ENCODE measurements around the gene TMEM134.
"Not testable (repeated sequence)": the region's sequence is repeated elsewhere in the genome, so short reads cannot be mapped to it uniquely, and the experiment has no call there.

TMEM134 gene

GRCh38 chr11:67486481-67487195 lies 17.6 kb upstream of the TMEM134 start:
- no peak for DNase-seq (ENCODE audit: low read depth)
- no peak overlapping the region for H3K4me3 ChIP-seq (ENCODE audit: low read length)
- no peak for TF ChIP-seq CTCF (conservative IDR thresholded peaks at IDR 0.05; ENCODE audit: low read length)

- H3K4me3 ChIP-seq (ENCODE audit: low read length); DNase-seq (ENCODE audit: low read depth): not testable (repeated sequence)
Observed at GRCh38 chr11:67485873-67486361, 16.9 kb upstream of the TMEM134 start.

- no peak for TF ChIP-seq CTCF (conservative IDR thresholded peaks at IDR 0.05; ENCODE audit: low read length)
- no peak overlapping the region for H3K4me3 ChIP-seq (ENCODE audit: low read length)
- DNase-seq (ENCODE audit: low read depth), result no peak
Observed at GRCh38 chr11:67484847-67485311, 15.8 kb upstream of the TMEM134 start.

- DNase-seq (ENCODE audit: low read depth), result no peak
- H3K4me3 ChIP-seq (ENCODE audit: low read length), result peak overlapping the region; percentile 83; the same call in 1 of the 2 replicates
- no peak for TF ChIP-seq CTCF (conservative IDR thresholded peaks at IDR 0.05; ENCODE audit: low read length)
Observed at GRCh38 chr11:67483831-67484665, 15.0 kb upstream of the TMEM134 start.

- H3K4me3 ChIP-seq (ENCODE audit: low read length), result peak within 1 kb of the TSS; percentile 83
- DNase-seq (ENCODE audit: low read depth), result peak; percentile 96
- TF ChIP-seq CTCF (conservative IDR thresholded peaks at IDR 0.05; ENCODE audit: low read length), result peak; percentile 24; the same call in 1 of the 2 replicates
Observed at GRCh38 chr11:67482827-67483798, 14.1 kb upstream of the TMEM134 start, which contains the start of gene AIP. TSS of gene AIP (plus strand) at chr11:67483026. CDS start at chr11:67483159, 133 bp downstream.

- no peak for DNase-seq (ENCODE audit: low read depth)
- TF ChIP-seq CTCF (conservative IDR thresholded peaks at IDR 0.05; ENCODE audit: low read length), result no peak
Observed at GRCh38 chr11:67482275-67482826, 13.3 kb upstream of the TMEM134 start.

GRCh38 chr11:67477344-67478050 lies 8.4 kb upstream of the TMEM134 start:
- DNase-seq (ENCODE audit: low read depth); H3K4me3 ChIP-seq (ENCODE audit: low read length): not testable (repeated sequence)

More at GRCh38 chr11:67482275-67482826, 13.3 kb upstream of the TMEM134 start:
- H3K4me3 ChIP-seq (ENCODE audit: low read length), result peak overlapping the region; percentile 83

GRCh38 chr11:67476692-67477091 lies 7.6 kb upstream of the TMEM134 start:
- not testable (repeated sequence) for DNase-seq (ENCODE audit: low read depth); H3K4me3 ChIP-seq (ENCODE audit: low read length)

All from AG10803 (cell line).